Hepatocyte (in vitro differentiated cells): ENCODE results near the gene ATCAY. TPM values are rescaled to one million over a fixed set of nuclear protein-coding genes. Genes with fewer than 3 reads are reported as not detected.
"Not testable (repeated sequence)": the region's sequence is repeated elsewhere in the genome, so short reads cannot be mapped to it uniquely, and the experiment has no call there.

Experiments used
- DNase-seq: peaks from one replicate; pipeline ENCODE4 v3.0.0-alpha.2; 2016; ENCODE audit warnings: low spot score
- H2AFZ ChIP-seq: fragments of 200-600 bp; sonication (generic); 2 replicates; pipeline ENCODE4 v1.6.0; 2016; ENCODE audit warnings: antibody characterized with exemption, mild to moderate bottlenecking
- H3K27ac ChIP-seq: fragments of 200-600 bp; sonication (generic); 2 replicates; pipeline ENCODE4 v1.5.1; 2016; ENCODE audit warnings: mild to moderate bottlenecking
- H3K27me3 ChIP-seq: fragments of 200-600 bp; sonication (generic); 2 replicates; pipeline ENCODE4 v1.6.1; 2016
- H3K36me3 ChIP-seq: fragments of 200-600 bp; sonication (generic); replicated peaks from 2 replicates; pipeline ENCODE4 v1.5.1; 2016; ENCODE audit warnings: low read depth; ENCODE audit not compliant: insufficient read depth
- H3K4me1 ChIP-seq: fragments of 200-600 bp; sonication (generic); 2 replicates; pipeline ENCODE4 v1.5.1; 2016; ENCODE audit warnings: mild to moderate bottlenecking, moderate library complexity; ENCODE audit not compliant: insufficient read depth
- H3K4me2 ChIP-seq: fragments of 200-600 bp; sonication (generic); 2 replicates; pipeline ENCODE4 v1.6.0; 2016
- H3K4me3 ChIP-seq: fragments of 200-600 bp; sonication (generic); 2 replicates; pipeline ENCODE4 v1.5.1; 2016; ENCODE audit warnings: mild to moderate bottlenecking
- H3K79me2 ChIP-seq: fragments of 200-600 bp; sonication (generic); 2 replicates; pipeline ENCODE4 v1.6.0; 2017; ENCODE audit warnings: mild to moderate bottlenecking
- H3K9me2 ChIP-seq: fragments of 200-600 bp; sonication (generic); replicated peaks from 2 replicates; pipeline ENCODE4 v1.6.0; 2017; ENCODE audit warnings: mild to moderate bottlenecking; ENCODE audit not compliant: insufficient read depth
- H3K9me3 ChIP-seq: fragments of 200-600 bp; sonication (generic); 2 replicates; pipeline ENCODE4 v1.5.1; 2016; ENCODE audit warnings: low read depth, mild to moderate bottlenecking
- H4K20me1 ChIP-seq: fragments of 200-600 bp; sonication (generic); 2 replicates; pipeline ENCODE4 v1.6.0; 2016; ENCODE audit warnings: mild to moderate bottlenecking; ENCODE audit not compliant: insufficient read depth, poor library complexity, severe bottlenecking
- EZH2 ChIP-seq: fragments of 200-600 bp; sonication (generic); IDR thresholded peaks from 2 replicates; pipeline ENCODE4 v1.6.1; 2016; ENCODE audit warnings: antibody characterized with exemption, mild to moderate bottlenecking, borderline replicate concordance
- EZH2phosphoT487 ChIP-seq: fragments of 200-600 bp; sonication (generic); IDR thresholded peaks from one replicate; pipeline ENCODE4 v1.6.1; 2018; ENCODE audit warnings: antibody characterized with exemption, mild to moderate bottlenecking, low read depth, moderate library complexity; ENCODE audit not compliant: unreplicated experiment, severe bottlenecking
- WGBS: methylation state at CpG from one replicate; pipeline ENCODE4 v1.1.6; 2016; ENCODE audit warnings: low lambda C conversion rate; ENCODE audit errors: missing lambda C conversion rate; 5-methylcytosine and 5-hydroxymethylcytosine counted together
- polyA plus RNA-seq: library from polyadenylated mRNA; unstranded; fragments of >200 nt; fragmentation: Nextera tagmentation; extraction: Ambion mirVana; gene quantifications from 2 replicates; pipeline ENCODE4 v1.2.1, GENCODE V29; 2016
- total RNA-seq: library from RNA; depleted of rRNA; stranded (reverse); fragments of >200 nt; gene quantifications from 2 replicates; pipeline ENCODE4 v1.2.3, GENCODE V29; 2014
- TF ChIP-seq, protein P1 (sequence below): fragments of 200-600 bp; sonication (generic); IDR thresholded peaks from 2 replicates; pipeline ENCODE4 v1.5.1; 2016; ENCODE audit warnings: antibody characterized with exemption, mild to moderate bottlenecking; ENCODE audit not compliant: poor library complexity

The ATCAY gene
- total and polyA plus RNA-seq, 2 experiments from 2014 or later = 0.13 TPM; not detected in 1

DNA sequence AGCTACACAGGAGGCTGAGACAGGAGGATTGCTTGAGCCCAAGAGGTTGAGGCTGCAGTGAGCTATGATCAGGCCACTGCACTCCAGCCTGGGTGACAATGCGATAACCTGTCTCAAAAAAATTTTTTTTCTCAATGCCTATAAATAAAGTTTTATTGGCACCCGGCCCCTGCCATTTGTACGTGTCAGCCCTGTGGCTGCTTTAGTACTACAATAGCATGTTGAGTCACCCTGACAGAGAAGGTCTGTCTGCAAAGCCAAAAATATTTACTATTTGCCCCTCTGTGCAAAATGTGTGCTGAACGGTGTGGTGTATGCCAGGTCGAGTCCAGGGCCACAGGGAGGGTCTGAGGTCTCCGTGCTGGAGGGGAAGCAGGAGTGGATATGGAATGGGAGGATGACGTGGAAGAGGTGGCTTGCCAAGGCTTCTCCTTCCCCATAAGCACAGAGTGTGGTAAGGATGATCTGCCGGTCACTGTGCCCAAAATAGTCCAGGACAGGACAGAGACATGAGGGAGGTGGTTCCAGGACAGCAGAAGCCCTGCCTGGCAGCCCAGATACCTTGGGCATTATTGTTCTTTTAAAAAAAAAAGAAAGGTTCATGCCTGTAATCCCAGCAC is 62.4 kb downstream of the ATCAY start:
- TF ChIP-seq, protein P1, sequence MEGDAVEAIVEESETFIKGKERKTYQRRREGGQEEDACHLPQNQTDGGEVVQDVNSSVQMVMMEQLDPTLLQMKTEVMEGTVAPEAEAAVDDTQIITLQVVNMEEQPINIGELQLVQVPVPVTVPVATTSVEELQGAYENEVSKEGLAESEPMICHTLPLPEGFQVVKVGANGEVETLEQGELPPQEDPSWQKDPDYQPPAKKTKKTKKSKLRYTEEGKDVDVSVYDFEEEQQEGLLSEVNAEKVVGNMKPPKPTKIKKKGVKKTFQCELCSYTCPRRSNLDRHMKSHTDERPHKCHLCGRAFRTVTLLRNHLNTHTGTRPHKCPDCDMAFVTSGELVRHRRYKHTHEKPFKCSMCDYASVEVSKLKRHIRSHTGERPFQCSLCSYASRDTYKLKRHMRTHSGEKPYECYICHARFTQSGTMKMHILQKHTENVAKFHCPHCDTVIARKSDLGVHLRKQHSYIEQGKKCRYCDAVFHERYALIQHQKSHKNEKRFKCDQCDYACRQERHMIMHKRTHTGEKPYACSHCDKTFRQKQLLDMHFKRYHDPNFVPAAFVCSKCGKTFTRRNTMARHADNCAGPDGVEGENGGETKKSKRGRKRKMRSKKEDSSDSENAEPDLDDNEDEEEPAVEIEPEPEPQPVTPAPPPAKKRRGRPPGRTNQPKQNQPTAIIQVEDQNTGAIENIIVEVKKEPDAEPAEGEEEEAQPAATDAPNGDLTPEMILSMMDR = no peak
- TF ChIP-seq EZH2phosphoT487 (no peak), EZH2 (no peak)
- no peaks in the 10 kb centered on the region for H4K20me1 ChIP-seq
- no peaks in the 10 kb centered on the region for H3K9me2 ChIP-seq
- WGBS = 93% methylated on average over 8 of the region's 8 CpGs
- H3K79me2 ChIP-seq = no peaks in the 10 kb centered on the region
- no peaks in the 10 kb centered on the region for H3K9me3 ChIP-seq
- H3K4me3 ChIP-seq = no peak overlapping the region
- H3K4me1 ChIP-seq = no peaks in the 10 kb centered on the region
- H3K4me2 ChIP-seq = no peak overlapping the region
- H2AFZ ChIP-seq = no peak overlapping the region
- H3K27ac ChIP-seq = no peak overlapping the region
- no peaks in the 10 kb centered on the region for H3K36me3 ChIP-seq
- DNase-seq = no peak
- H3K27me3 ChIP-seq = no peaks in the 10 kb centered on the region

DNA sequence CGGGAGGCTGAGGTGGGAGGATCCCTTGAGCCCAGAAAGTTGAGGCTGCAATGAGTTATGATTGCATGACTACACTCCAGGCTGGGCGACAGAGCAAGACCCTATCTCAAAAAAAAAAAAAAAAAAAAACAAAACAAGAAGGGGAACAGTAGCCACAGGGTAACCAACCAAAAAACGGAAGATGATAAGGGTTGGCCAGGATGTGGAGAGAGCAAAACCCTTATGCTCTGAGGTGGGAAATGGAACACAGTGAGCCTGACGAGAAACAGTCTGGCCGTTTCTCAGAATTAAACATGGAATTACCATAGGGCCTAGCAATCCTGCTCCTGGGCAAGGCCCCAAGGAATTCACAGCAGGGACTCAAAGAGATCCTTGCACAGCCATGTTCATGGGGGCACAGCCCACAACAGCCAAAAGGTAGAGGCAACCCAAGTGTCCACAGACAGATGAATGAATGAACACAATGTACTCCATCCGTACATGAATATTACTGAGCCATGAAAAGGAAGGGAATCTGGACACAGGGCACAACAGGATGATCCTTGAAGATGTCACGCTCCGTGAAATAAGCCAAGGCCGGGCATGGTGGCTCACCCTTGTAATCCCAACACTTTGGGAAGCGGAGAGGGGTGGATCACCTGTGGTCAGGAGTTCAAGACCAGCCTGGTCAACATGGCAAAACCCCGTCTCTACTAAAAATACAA is 63.7 kb downstream of the ATCAY start:
- WGBS = 92% methylated on average over 11 of the region's 11 CpGs
- H2AFZ ChIP-seq = no peak overlapping the region
- TF ChIP-seq EZH2 (no peak), EZH2phosphoT487 (no peak)
- TF ChIP-seq, protein P1 = no peak
- no peaks in the 10 kb centered on the region for H3K9me3 ChIP-seq
- H3K4me1 ChIP-seq = no peaks in the 10 kb centered on the region
- H3K79me2 ChIP-seq = no peaks in the 10 kb centered on the region
- no peak overlapping the region for H3K27ac ChIP-seq
- no peak overlapping the region for H3K4me3 ChIP-seq
- no peaks in the 10 kb centered on the region for H3K27me3 ChIP-seq
- no peaks in the 10 kb centered on the region for H3K36me3 ChIP-seq
- no peak for DNase-seq
- no peak overlapping the region for H3K4me2 ChIP-seq
- H3K9me2 ChIP-seq = no peaks in the 10 kb centered on the region
- H4K20me1 ChIP-seq = no peaks in the 10 kb centered on the region

DNA sequence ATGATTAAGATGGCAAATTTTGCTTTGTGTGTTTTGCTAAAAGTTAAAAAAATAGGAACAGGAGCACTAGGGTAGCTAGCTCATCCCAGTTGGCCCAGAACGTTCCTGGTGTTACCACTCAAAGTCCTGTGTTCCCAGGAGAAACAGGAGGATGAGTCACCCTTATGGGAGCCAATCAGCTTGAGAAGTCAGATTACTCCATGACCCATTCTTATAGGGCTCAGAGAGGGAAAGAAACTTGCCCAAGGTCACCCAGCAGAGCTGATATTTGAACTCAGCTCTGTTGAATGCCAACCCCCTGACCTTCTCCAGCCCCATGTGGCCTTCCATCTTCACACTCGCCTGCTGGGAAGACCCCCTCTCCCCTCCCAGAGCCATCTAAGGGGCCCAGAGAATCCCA is 65.4 kb downstream of the ATCAY start:
- H3K36me3 ChIP-seq = no peaks in the 10 kb centered on the region
- no peaks in the 10 kb centered on the region for H4K20me1 ChIP-seq
- H3K9me3 ChIP-seq = no peaks in the 10 kb centered on the region
- no peak overlapping the region for H3K27ac ChIP-seq
- DNase-seq = no peak
- no peaks in the 10 kb centered on the region for H3K4me1 ChIP-seq
- TF ChIP-seq EZH2phosphoT487 (no peak), EZH2 (no peak)
- TF ChIP-seq, protein P1 = no peak
- H3K4me3 ChIP-seq = no peak overlapping the region
- H2AFZ ChIP-seq = no peak overlapping the region
- no peaks in the 10 kb centered on the region for H3K79me2 ChIP-seq
- WGBS = 63% methylated on average over 2 of the region's 2 CpGs
- no peaks in the 10 kb centered on the region for H3K9me2 ChIP-seq
- H3K4me2 ChIP-seq = no peak overlapping the region
- H3K27me3 ChIP-seq = no peaks in the 10 kb centered on the region

DNA sequence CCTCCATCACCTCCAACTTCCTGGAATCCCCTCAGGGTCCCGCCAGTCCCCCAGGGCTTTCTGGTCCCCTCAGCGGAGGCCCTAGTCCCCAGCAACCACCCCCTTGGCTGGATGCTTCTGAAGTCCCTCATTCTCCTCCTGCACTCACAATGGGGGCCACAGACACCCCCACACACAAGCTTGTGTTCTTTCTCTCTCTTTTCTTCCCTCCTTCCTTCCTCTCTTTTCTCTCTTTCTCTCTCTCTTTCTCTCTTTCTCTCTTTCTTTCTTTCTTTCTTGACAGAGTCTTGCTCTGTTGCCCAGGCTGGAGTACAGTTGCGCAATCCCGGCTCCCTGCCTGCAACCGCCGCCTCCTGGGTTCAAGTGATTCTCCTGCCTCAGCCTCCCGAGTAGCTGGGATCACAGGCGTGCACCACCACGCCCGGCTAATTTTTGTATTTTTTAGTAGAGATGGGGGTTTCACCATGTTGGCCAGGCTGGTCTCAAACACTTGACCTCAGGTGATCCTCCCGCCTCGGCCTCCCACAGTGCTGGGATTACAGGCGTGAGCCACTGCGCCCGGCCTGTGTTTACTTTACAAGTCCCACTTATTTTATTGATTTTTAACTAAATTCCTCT is 66.9 kb downstream of the ATCAY start:
- not testable (repeated sequence) for H2AFZ ChIP-seq, H3K27me3 ChIP-seq, H3K4me2 ChIP-seq, H3K9me2 ChIP-seq, H3K4me3 ChIP-seq, H3K36me3 ChIP-seq, H3K79me2 ChIP-seq, H3K4me1 ChIP-seq, DNase-seq, H4K20me1 ChIP-seq, H3K9me3 ChIP-seq, H3K27ac ChIP-seq
- WGBS = 92% methylated on average over 14 of the region's 15 CpGs
